ENCODE measurements around the gene ZNF507. TPM values are rescaled to one million over a fixed set of nuclear protein-coding genes. Genes with fewer than 3 reads are reported as not detected.

Gene ZNF507
- total and polyA plus RNA-seq, 12 donors: 4.3 to 23.2 (median 14.7) TPM

DNA sequence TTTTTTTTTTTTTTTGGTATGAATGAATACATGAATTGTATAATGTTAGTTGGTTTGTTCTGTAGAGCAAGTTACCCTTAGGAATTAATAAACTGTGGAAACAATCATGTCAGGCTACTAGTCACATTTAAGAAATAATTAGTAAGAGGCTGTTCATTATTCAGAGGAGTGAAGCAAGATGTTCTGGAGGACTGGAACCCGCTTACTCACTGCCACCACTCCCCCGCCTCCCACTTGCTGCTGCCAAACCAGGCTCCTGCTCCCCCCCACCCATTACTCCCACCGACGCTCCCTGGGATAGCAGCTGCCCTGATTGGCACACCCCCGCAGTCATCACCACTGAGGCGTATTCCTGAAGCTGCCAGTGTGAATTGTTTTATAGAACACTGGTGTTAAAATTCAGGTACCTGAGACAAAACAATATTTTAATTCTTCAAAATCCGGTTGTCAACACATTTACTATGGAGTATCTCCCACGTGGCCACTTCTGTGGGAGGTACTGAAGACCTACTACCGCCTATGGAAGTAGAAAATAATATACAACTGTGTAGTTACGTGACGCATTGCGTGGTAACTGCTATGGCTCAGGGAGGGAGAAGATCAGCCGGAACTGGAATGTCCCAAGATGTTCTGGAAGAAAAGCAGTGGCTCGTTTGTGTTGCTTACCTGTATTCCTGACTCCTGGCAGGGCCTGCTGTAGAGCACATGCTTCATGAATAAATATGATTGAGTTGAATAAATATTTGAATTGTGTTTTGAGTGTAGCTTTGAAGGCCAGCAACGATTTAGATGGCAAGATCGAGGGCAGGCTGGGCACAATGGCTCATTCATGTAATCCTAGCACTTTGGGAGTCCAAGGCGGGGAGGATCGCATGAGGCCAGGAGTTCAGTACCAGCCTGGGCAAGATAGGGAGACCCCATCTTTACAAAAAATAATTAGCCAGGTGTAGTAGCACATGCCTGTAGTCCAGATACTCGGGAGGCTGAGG lies 61.9 kb downstream of the ZNF507 start:
- H3K36me3 ChIP-seq (replicated peaks in 1 of 2): peaks cover 0 to 16% of the 10 kb centered on the region in 2 donors
- no peak for DNase-seq
- no peaks in the 10 kb centered on the region for H3K27me3 ChIP-seq
- peaks cover 6 to 22% of the 10 kb centered on the region in 2 donors for H3K4me1 ChIP-seq (replicated peaks in 1 of 2)
- intact Hi-C loops (cut with DNase I): loop anchor here in 1 of 2 donors (5.0 kb wide), 1 partner anchor 50 kb away; no protein-coding TSS in a partner anchor
- TF ChIP-seq, protein P1, sequence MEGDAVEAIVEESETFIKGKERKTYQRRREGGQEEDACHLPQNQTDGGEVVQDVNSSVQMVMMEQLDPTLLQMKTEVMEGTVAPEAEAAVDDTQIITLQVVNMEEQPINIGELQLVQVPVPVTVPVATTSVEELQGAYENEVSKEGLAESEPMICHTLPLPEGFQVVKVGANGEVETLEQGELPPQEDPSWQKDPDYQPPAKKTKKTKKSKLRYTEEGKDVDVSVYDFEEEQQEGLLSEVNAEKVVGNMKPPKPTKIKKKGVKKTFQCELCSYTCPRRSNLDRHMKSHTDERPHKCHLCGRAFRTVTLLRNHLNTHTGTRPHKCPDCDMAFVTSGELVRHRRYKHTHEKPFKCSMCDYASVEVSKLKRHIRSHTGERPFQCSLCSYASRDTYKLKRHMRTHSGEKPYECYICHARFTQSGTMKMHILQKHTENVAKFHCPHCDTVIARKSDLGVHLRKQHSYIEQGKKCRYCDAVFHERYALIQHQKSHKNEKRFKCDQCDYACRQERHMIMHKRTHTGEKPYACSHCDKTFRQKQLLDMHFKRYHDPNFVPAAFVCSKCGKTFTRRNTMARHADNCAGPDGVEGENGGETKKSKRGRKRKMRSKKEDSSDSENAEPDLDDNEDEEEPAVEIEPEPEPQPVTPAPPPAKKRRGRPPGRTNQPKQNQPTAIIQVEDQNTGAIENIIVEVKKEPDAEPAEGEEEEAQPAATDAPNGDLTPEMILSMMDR (IDR thresholded peaks at IDR 0.05): no peak
- TF ChIP-seq POLR2A (IDR thresholded peaks at IDR 0.05): no peak
- H3K4me3 ChIP-seq: no peak overlapping the region
- 86 to 91% (median 90%) methylated on average over 19 of the region's 19 CpGs for WGBS, 4 donors
- no peaks in the 10 kb centered on the region for H3K9me3 ChIP-seq (replicated peaks in 1 of 3)
- no peak overlapping the region for H3K27ac ChIP-seq

DNA sequence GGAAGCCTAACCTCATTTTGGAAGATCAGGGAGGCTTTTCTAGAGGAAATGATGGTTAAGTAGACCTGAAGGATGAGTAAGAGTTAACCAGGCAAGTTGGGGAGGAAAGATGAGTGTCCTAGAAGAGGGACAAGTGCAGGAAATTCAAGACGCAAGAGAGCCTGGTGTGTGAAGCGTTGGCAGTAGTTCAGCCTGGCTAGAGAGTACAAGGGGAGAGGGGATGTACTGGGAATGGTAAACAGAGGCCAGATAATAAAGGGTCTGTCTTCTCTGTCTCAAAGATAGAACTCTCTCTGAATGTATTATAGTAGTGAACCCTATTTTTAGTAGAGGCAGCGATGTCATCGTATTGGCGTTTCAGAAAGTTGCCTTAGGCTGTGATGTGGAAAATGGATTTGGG lies 69.8 kb downstream of the ZNF507 start:
- Histone ChIP-seq H3K27me3 (no peaks in the 10 kb centered on the region), H3K36me3 (replicated peaks in 1 of 2) (peaks cover 0 to 21% of the 10 kb centered on the region in 2 donors), H3K9me3 (replicated peaks in 1 of 3) (no peaks in the 10 kb centered on the region), H3K4me3 (no peak overlapping the region), H3K4me1 (replicated peaks in 1 of 2) (no peaks in the 10 kb centered on the region), H3K27ac (no peak overlapping the region)
- WGBS, 4 donors: 87 to 92% (median 91%) methylated on average over 5 of the region's 5 CpGs
- intact Hi-C loops (cut with DNase I): no loop called here
- TF ChIP-seq POLR2A (IDR thresholded peaks at IDR 0.05): no peak
- TF ChIP-seq, protein P1 (IDR thresholded peaks at IDR 0.05): no peak
- DNase-seq: no peak

DNA sequence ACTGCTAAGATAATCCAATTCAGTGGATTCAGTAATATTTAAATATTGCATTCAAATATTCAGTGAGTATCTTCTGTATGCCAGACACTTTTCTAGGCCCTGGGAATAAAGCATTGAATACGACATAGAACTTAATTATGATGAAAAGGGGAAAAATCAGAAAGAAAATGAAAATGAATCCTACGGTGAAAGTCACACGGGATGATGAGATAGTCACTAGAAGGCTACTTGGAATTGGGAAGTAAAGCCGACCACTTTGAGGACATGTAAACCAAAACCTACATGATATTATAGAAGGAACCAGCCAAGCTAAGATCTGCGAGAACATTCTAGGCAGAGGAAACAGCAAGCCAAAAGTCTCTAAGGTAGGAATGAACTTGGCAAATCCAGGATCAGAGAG lies 70.3 kb downstream of the ZNF507 start:
- DNase-seq: no peak
- intact Hi-C loops (cut with DNase I): no loop called here
- Histone ChIP-seq H3K4me3 (no peak overlapping the region), H3K4me1 (replicated peaks in 1 of 2) (no peaks in the 10 kb centered on the region), H3K36me3 (replicated peaks in 1 of 2) (peaks cover 0 to 21% of the 10 kb centered on the region in 2 donors), H3K27ac (no peak overlapping the region), H3K27me3 (no peaks in the 10 kb centered on the region), H3K9me3 (replicated peaks in 1 of 3) (no peaks in the 10 kb centered on the region)
- no peak for TF ChIP-seq POLR2A (IDR thresholded peaks at IDR 0.05)
- TF ChIP-seq, protein P1 (IDR thresholded peaks at IDR 0.05): no peak
- WGBS, 4 donors: 89 to 96% (median 92%) methylated on average over 5 of the region's 5 CpGs

DNA sequence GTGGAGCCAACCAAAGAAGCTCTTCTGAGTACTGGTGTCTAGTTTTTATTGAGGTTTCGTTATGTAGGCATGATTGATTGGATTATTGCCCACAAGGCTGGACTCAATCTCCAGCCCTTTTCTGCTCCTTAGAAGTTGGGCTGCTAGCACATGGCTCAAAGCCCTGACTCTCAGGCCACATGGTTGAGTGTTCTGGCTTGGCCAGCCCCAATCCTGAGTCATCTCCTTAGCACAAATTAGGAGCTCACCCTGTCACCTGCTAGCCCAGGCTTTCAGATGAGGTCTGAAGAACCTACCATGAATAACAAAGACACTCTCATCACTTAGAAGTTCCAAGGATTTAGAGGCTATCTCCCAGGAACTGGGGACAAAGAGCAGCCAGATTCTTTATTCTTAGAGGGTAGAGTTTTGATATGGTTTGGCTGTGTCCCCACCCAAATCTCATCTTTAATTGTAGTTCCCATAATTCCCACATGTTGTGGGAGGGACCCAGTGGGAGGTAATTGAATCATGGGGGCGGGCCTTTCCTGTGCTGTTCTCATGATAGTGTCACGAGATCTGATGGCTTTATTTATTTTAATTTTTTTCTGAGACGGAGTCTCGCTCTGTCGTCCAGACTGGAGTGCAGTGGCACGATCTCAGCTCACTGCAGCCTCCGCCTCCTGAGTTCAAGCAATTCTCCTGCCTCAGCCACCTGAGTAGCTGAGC lies 71.5 kb downstream of the ZNF507 start:
- intact Hi-C loops (cut with DNase I): no loop called here
- Histone ChIP-seq H3K36me3 (replicated peaks in 1 of 2) (peaks cover 0 to 13% of the 10 kb centered on the region in 2 donors), H3K4me3 (no peak overlapping the region), H3K27ac (no peak overlapping the region), H3K4me1 (replicated peaks in 1 of 2) (no peaks in the 10 kb centered on the region), H3K9me3 (replicated peaks in 1 of 3) (no peaks in the 10 kb centered on the region), H3K27me3 (no peaks in the 10 kb centered on the region)
- 93 to 98% (median 97%) methylated on average over 8 of the region's 8 CpGs for WGBS, 4 donors
- no peak for TF ChIP-seq POLR2A (IDR thresholded peaks at IDR 0.05)
- TF ChIP-seq, protein P1 (IDR thresholded peaks at IDR 0.05): no peak
- no peak for DNase-seq
